Omental fat pad (tissue), 4 donors: ENCODE data around the gene ARHGAP15. TPM values are rescaled to one million over a fixed set of nuclear protein-coding genes. Genes with fewer than 3 reads are reported as not detected.

ENCODE experiments used
- ATAC-seq: fragments of 150-250 bp; one replicate; pipeline ENCODE4 v1.9.1; 2016; ENCODE audit warnings: mild to moderate bottlenecking, moderate library complexity; ENCODE audit not compliant: low FRiP score
- DNase-seq: peaks from one replicate; pipeline ENCODE4 v3.0.0-alpha.2; 2019; ENCODE audit warnings: low spot score
- total RNA-seq, 4 donors: library from RNA; depleted of rRNA; stranded (reverse); fragments of >200 nt; gene quantifications; one replicate each; pipeline ENCODE4 v1.1.0, GENCODE V29; 2016
- TF ChIP-seq, protein P1 (sequence below), 3 donors: fragments of 450-650 bp; IDR thresholded peaks; one replicate each; pipeline ENCODE4 v1.5.1; 2016 to 2017; ENCODE audit warnings: antibody characterized with exemption in 3 of 3, mild to moderate bottlenecking in 3 of 3, moderate library complexity in 2 of 3

The ARHGAP15 gene
- total RNA-seq, 4 donors from 2014 or later = 12.2 to 27.6 (median 20.7) TPM

- DNase-seq = no peak
- TF ChIP-seq, protein P1, sequence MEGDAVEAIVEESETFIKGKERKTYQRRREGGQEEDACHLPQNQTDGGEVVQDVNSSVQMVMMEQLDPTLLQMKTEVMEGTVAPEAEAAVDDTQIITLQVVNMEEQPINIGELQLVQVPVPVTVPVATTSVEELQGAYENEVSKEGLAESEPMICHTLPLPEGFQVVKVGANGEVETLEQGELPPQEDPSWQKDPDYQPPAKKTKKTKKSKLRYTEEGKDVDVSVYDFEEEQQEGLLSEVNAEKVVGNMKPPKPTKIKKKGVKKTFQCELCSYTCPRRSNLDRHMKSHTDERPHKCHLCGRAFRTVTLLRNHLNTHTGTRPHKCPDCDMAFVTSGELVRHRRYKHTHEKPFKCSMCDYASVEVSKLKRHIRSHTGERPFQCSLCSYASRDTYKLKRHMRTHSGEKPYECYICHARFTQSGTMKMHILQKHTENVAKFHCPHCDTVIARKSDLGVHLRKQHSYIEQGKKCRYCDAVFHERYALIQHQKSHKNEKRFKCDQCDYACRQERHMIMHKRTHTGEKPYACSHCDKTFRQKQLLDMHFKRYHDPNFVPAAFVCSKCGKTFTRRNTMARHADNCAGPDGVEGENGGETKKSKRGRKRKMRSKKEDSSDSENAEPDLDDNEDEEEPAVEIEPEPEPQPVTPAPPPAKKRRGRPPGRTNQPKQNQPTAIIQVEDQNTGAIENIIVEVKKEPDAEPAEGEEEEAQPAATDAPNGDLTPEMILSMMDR (IDR thresholded peaks at IDR 0.05) = no peak
These were observed 29.6 kb downstream of the ARHGAP15 start for GRCh38 chr2:143158551-143159485.

GRCh38 chr2:143159486-143159840 is 30.2 kb downstream of the ARHGAP15 start:
- TF ChIP-seq, protein P1 (IDR thresholded peaks at IDR 0.05) = no peak
- DNase-seq (no peak), ATAC-seq (no peak)

More at GRCh38 chr2:143158551-143159485, 29.6 kb downstream of the ARHGAP15 start:
- ATAC-seq = no peak

DNA sequence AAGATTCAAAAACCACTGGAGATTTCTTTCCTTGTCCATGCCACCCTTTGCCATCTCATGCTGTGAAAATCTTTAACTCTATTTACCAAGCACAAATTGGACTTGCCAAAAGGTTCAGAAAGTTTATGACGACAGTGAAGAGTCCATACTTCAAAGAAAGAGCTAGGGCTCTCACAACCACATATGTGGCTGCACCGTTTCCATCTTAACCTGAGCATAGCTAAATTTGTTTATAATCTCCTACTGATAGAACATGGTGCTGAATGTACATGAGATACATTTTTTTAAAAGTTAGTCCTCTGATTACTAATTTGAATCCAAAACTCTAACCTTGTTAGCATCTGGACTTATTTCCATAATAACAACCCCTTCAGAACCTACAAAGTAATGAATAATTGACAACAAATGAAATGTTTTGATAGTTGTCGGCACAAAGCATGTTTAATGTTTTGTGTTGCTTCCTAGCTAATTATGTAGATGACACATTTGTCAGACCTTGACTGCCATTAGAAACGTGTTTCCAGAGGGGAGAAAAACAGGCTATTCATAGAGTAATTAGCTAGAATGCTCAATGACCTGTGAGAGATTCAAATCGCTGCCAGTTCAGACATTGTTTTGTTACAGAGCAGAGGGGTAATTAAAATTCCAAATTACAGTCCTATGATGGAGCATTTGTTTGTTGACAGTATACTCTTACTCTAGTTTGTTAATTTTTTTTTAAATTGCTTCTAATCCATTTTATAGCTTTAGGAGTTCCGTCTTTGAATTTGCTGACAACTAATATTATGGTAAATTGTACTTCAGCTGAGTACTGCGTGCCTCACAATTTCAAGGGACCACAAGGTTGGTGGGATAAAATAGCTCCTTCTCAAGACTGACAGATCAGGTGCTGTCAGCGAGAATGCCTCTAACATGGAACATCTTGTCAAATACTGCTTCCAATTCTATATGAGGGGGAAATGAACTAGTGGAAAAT is 31.8 kb downstream of the ARHGAP15 start:
- ATAC-seq = no peak
- TF ChIP-seq, protein P1 (IDR thresholded peaks at IDR 0.05) = no peak
- no peak for DNase-seq

DNA sequence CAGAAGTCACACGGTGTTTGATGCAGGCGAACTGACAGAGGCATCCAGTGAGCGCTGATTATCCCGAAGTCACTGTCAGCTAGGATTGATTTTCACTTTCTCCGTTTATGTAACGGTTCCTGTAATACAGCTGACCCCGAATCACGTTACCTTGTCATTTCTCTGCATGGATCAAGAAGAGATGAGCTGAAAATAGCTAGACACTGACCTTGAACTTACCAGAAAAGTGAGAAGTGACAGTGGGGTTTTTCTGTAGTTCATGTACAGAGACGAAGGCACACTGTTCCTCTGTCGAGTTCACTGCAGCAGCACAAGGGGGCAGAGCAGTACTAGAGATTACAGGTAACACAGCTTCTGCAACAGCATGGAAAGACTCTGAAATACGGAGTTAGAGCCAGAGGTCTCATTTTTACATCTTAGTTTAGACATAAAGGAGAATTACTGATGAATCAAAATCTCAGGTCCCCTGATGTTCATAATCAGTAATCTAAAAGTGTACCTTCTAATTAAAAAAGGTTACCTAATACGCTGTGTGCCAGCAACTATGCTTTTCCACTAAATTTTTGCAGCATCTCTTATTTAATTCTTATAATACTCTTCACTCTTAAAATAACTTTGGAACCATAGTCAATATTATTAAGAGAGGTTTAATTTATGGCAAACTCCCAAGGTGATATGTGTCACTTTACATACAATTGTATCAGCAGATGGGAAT is 33.1 kb downstream of the ARHGAP15 start:
- ATAC-seq = peak; percentile 59
- DNase-seq = no peak
- TF ChIP-seq, protein P1 (IDR thresholded peaks at IDR 0.05) = no peak

- ATAC-seq (no peak), DNase-seq (no peak)
- TF ChIP-seq, protein P1 (IDR thresholded peaks at IDR 0.05) = no peak
These were observed 33.8 kb downstream of the ARHGAP15 start for GRCh38 chr2:143162997-143163396.

GRCh38 chr2:143163499-143163898 is 34.3 kb downstream of the ARHGAP15 start:
- ATAC-seq = no peak
- TF ChIP-seq, protein P1 (IDR thresholded peaks at IDR 0.05) = no peak
- DNase-seq = no peak
